K562 (cell line): ENCODE measurements around the gene SCTR. TPM values are rescaled to one million over a fixed set of nuclear protein-coding genes. Genes with fewer than 3 reads are reported as not detected.

Experiments
- ATAC-seq: fragments of 200-7000 bp; cut with Tn5 transposase; 3 replicates; pipeline ENCODE4 v1.9.1; 2020; ENCODE audit warnings: moderate library complexity
- BruUV-seq: library from RNA; stranded (reverse); fragments of 400-500 nt; replicated peaks from 2 replicates; lab custom pipeline; 2021; lab: Mats Ljungman, UMichigan
- CTCF ChIA-PET: fragments of 300-600 bp; formaldehyde crosslinking; extraction: SDS; loops from one replicate; lab custom pipeline; 2021; ENCODE audit warnings: low intra/inter-chr PET ratio; lab: Yijun Ruan, JAX
- POLR2A ChIA-PET: fragments of 300-600, 350-650 bp; sonication (Branson Sonifier 250); formaldehyde crosslinking; extraction: SDS; loops from one replicate; lab custom pipeline; 2021; ENCODE audit warnings: antibody characterized with exemption, inconsistent platforms; lab: Yijun Ruan, JAX
- DNase-seq, 4 experiments: peaks; one replicate each; pipeline versions ENCODE4 v3.0.0 to v3.0.0-alpha.2; 2011 to 2018; ENCODE audit warnings: low spot score in 3 of 4, mixed read lengths in 3 of 4; ENCODE audit errors: extremely low read depth in 1 of 4
- FAIRE-seq: peaks from 2 replicates; lab custom pipeline; 2011; peaks lifted over from hg19 to GRCh38; lab: Jason Lieb, UNC
- H2AFZ ChIP-seq: 2 replicates; pipeline ENCODE4 v1.6.0; 2011; ENCODE audit warnings: low read depth, low read length, control low read depth, inconsistent platforms
- H3K27ac ChIP-seq: fragments of 200-600 bp; 3 replicates; pipeline ENCODE4 v1.8.0; 2011; ENCODE audit warnings: low read depth, mild to moderate bottlenecking, control low read depth, inconsistent platforms, low read length, moderate library complexity, mixed read lengths; ENCODE audit errors: extremely low read depth
- H3K27me3 ChIP-seq, 2 experiments: fragments of 300-600 bp in 1 of 2; 2 replicates in 1 of 2; 3 replicates in 1 of 2; pipeline versions ENCODE4 v1.6.0 to v1.8.0; 2011; ENCODE audit warnings: inconsistent platforms in 2 of 2, low read length in 2 of 2, mild to moderate bottlenecking in 1 of 2, mixed read lengths in 1 of 2, moderate library complexity in 1 of 2; ENCODE audit not compliant: control insufficient read depth in 2 of 2, insufficient read depth in 2 of 2
- H3K36me3 ChIP-seq: fragments of 300-600 bp; 3 replicates; pipeline ENCODE4 v1.8.0; 2011; ENCODE audit warnings: mild to moderate bottlenecking, low read length, inconsistent platforms; ENCODE audit not compliant: control insufficient read depth, insufficient read depth
- H3K4me1 ChIP-seq, 2 experiments: fragments of 200-600 bp in 1 of 2; replicated peaks in 1 of 2; 2 replicates in 1 of 2; 3 replicates in 1 of 2; pipeline versions ENCODE4 v1.5.1 to v1.8.0; 2011; ENCODE audit warnings: inconsistent platforms in 2 of 2, low read length in 2 of 2, mild to moderate bottlenecking in 1 of 2, mixed read lengths in 1 of 2, moderate library complexity in 1 of 2; ENCODE audit not compliant: control insufficient read depth in 2 of 2, insufficient read depth in 2 of 2
- H3K4me2 ChIP-seq: 2 replicates; pipeline ENCODE4 v1.6.1; 2011; ENCODE audit warnings: low read length, control low read depth, inconsistent platforms, mixed read lengths; ENCODE audit not compliant: insufficient read depth
- H3K4me3 ChIP-seq: fragments of 200-600 bp; sonication (generic), shearing (Covaris generic); 2 replicates; pipeline ENCODE4 v1.5.1; 2016; ENCODE audit warnings: control low read depth, inconsistent platforms
- H3K79me2 ChIP-seq: fragments of 200-600 bp; 3 replicates; pipeline ENCODE4 v1.8.0; 2011; ENCODE audit warnings: low read length, inconsistent platforms; ENCODE audit not compliant: control insufficient read depth, insufficient read depth
- H3K9ac ChIP-seq, 2 experiments: 2 replicates each; pipeline versions ENCODE4 v1.6.0 to v1.6.1; 2011; ENCODE audit warnings: low read depth in 2 of 2, low read length in 2 of 2, control low read depth in 1 of 2, inconsistent platforms in 1 of 2, mild to moderate bottlenecking in 1 of 2, mixed read lengths in 1 of 2; ENCODE audit not compliant: insufficient read depth in 1 of 2
- H3K9me1 ChIP-seq: one replicate; pipeline ENCODE4 v1.6.0; 2011; ENCODE audit warnings: inconsistent platforms, mild to moderate bottlenecking, low read length, moderate library complexity; ENCODE audit not compliant: control insufficient read depth, insufficient read depth
- H3K9me3 ChIP-seq: replicated peaks from 2 replicates; pipeline ENCODE4 v1.5.1; 2011; ENCODE audit warnings: low read depth, low read length, inconsistent platforms; ENCODE audit not compliant: control insufficient read depth, insufficient read depth
- H4K20me1 ChIP-seq: replicated peaks from 2 replicates; pipeline ENCODE4 v1.6.1; 2011; ENCODE audit warnings: low read length, inconsistent platforms, mixed read lengths; ENCODE audit not compliant: control insufficient read depth, insufficient read depth
- HEY1 ChIP-seq: fragments of 250-450 bp; sonication (Bioruptor Pico); IDR thresholded peaks from 2 replicates; pipeline ENCODE4 v1.5.0; 2020; ENCODE audit warnings: mild to moderate bottlenecking, moderate library complexity, borderline replicate concordance
- L3MBTL2 ChIP-seq: fragments of 450-650 bp; IDR thresholded peaks from 2 replicates; pipeline ENCODE4 v1.6.1; 2016; ENCODE audit warnings: mild to moderate bottlenecking, moderate library complexity
- MCM5 ChIP-seq: fragments of 450-650 bp; IDR thresholded peaks from 2 replicates; pipeline ENCODE4 v1.6.1; 2016; ENCODE audit warnings: low read depth
- PRPF4 ChIP-seq: fragments of 200-400 bp; formaldehyde crosslinking; IDR thresholded peaks from one replicate; pipeline ENCODE4 v1.6.1; 2017; ENCODE audit warnings: low read length, low read depth, mild to moderate bottlenecking; ENCODE audit not compliant: insufficient read depth, poor library complexity, severe bottlenecking
- RBBP5 ChIP-seq: fragments of 200-600 bp; sonication (generic); IDR thresholded peaks from 2 replicates; pipeline ENCODE4 v1.6.1; 2012; ENCODE audit warnings: borderline replicate concordance, mild to moderate bottlenecking, low read length, control low read depth, inconsistent platforms; ENCODE audit not compliant: insufficient read depth, poor library complexity, severe bottlenecking
- XRCC5 ChIP-seq: fragments of 200-400 bp; formaldehyde crosslinking; IDR thresholded peaks from 2 replicates; pipeline ENCODE4 v1.6.1; 2017; ENCODE audit warnings: low read depth, mild to moderate bottlenecking, low read length
- ZFP30 ChIP-seq: fragments of 250-450 bp; sonication (Bioruptor Pico); IDR thresholded peaks from 2 replicates; pipeline ENCODE4 v1.8.0; 2022; ENCODE audit warnings: moderate library complexity, mild to moderate bottlenecking, inconsistent platforms, borderline replicate concordance
- ZNF143 ChIP-seq: sonication (generic); formaldehyde crosslinking; IDR thresholded peaks from 2 replicates; pipeline ENCODE4 v1.9.0; 2022; ENCODE audit warnings: mild to moderate bottlenecking, missing genetic modification reagents
- ZNF24 ChIP-seq: fragments of 450-650 bp; IDR thresholded peaks from 2 replicates; pipeline ENCODE4 v1.6.1; 2016
- ZNF644 ChIP-seq: fragments of 200-800 bp; sonication (Bioruptor generic); IDR thresholded peaks from 2 replicates; pipeline ENCODE4 v1.6.1; 2016; ENCODE audit warnings: low read depth, missing genetic modification characterization, missing compliant biosample characterization
- WGBS: fragments of 100-300 bp; shearing (Covaris generic); methylation state at CpG from one replicate; pipeline ENCODE4 v1.1.6; 2016; ENCODE audit warnings: low coverage, mixed read lengths; ENCODE audit not compliant: insufficient coverage; ENCODE audit errors: missing lambda C conversion rate; 5-methylcytosine and 5-hydroxymethylcytosine counted together
- in situ Hi-C: fragments of 300-500 bp; cut with MboI; formaldehyde crosslinking; loops from 4 replicates; pipeline ENCODE4 v1.15.0; 2018; ENCODE audit warnings: inconsistent platforms, mixed read lengths
- intact Hi-C: fragments of 100-400 bp; cut with micrococcal nuclease; formaldehyde crosslinking; loops from 2 replicates; pipeline ENCODE4 v1.14.2; 2022
- polyA plus RNA-seq, 8 experiments: library from polyadenylated mRNA; depleted of rRNA in 4 of 8; stranded (reverse) in 5 of 8; unstranded in 3 of 8; fragments of >200 nt; fragmentation: Nextera tagmentation in 2 of 8; fragmentation: Illumina TruSeq in 1 of 8; extraction: Ambion mirVana in 2 of 8; extraction: Trizol in 1 of 8; gene quantifications; 2 replicates each; pipeline versions ENCODE4 v1.2.1 to v1.2.3, GENCODE V29; 2011 to 2014; ENCODE audit warnings: inconsistent platforms in 1 of 8, missing spikeins in 1 of 8
- total RNA-seq, 7 experiments: library from RNA; depleted of rRNA in 6 of 7; stranded (reverse); fragments of >200 nt in 6 of 7; fragmentation: Illumina TruSeq in 2 of 7; extraction: Trizol in 2 of 7; gene quantifications; 2 replicates each; pipeline versions ENCODE4 v1.2.1 to v1.2.3, GENCODE V29; 2011 to 2021; ENCODE audit warnings: low replicate concordance in 1 of 7
- TF ChIP-seq, protein P1 (sequence below): sonication (generic); formaldehyde crosslinking; IDR thresholded peaks from 2 replicates; pipeline ENCODE4 v1.8.1; 2023; ENCODE audit warnings: mild to moderate bottlenecking, missing genetic modification reagents
- TF ChIP-seq, protein P2 (sequence below): fragments of 250-450 bp; sonication (Bioruptor Pico); IDR thresholded peaks from 2 replicates; pipeline ENCODE4 v1.5.0; 2022; ENCODE audit warnings: mild to moderate bottlenecking
- TF ChIP-seq, protein P3 (sequence below): fragments of 250-450 bp; sonication (Bioruptor Pico); IDR thresholded peaks from 2 replicates; pipeline ENCODE4 v1.8.0; 2021; ENCODE audit warnings: moderate library complexity, mild to moderate bottlenecking, inconsistent platforms

SCTR gene
- total and polyA plus RNA-seq, 9 of the 15 experiments (the other 6 are each of a cell fraction or from before 2014, with no cell fraction given) = not detected

DNA sequence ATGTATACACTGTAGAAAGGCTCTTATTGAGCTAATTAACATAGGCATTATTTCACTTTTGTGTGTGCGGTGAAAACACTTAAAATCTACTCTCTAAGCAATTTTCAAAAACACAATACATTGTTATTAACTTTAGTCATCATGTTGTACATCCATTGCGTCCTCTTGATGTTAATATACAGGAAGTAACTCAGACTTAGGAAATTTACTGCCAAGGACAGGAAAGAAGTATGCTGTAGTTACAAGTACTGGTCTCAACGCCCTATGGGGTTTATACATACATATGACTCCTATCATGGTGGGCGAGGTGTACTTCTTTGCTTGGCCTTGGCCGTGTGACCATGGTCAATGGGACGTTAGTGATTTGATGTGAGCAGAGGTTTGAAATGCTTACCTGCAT lies 15.5 kb downstream of the SCTR start:
- intact Hi-C loops (no loop called here), in situ Hi-C loops (no loop called here)
- no peaks in the 10 kb centered on the region for H4K20me1 ChIP-seq
- no peaks in the 10 kb centered on the region for H3K36me3 ChIP-seq
- no TSS peak for BruUV-seq
- no peak overlapping the region for H3K9ac ChIP-seq
- DNase-seq = no peak
- no peaks in the 10 kb centered on the region for H3K79me2 ChIP-seq
- H3K27me3 ChIP-seq = peaks cover 4 to 6% of the 10 kb centered on the region in 2 experiments; a peak in 2 of 5 replicates
- H3K4me2 ChIP-seq = no peak overlapping the region
- ATAC-seq = no peak
- POLR2A ChIA-PET = no interaction called here
- TF ChIP-seq, protein P1, sequence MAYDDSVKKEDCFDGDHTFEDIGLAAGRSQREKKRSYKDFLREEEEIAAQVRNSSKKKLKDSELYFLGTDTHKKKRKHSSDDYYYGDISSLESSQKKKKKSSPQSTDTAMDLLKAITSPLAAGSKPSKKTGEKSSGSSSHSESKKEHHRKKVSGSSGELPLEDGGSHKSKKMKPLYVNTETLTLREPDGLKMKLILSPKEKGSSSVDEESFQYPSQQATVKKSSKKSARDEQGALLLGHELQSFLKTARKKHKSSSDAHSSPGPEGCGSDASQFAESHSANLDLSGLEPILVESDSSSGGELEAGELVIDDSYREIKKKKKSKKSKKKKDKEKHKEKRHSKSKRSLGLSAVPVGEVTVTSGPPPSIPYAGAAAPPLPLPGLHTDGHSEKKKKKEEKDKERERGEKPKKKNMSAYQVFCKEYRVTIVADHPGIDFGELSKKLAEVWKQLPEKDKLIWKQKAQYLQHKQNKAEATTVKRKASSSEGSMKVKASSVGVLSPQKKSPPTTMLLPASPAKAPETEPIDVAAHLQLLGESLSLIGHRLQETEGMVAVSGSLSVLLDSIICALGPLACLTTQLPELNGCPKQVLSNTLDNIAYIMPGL = no peak
- TF ChIP-seq, protein P2, sequence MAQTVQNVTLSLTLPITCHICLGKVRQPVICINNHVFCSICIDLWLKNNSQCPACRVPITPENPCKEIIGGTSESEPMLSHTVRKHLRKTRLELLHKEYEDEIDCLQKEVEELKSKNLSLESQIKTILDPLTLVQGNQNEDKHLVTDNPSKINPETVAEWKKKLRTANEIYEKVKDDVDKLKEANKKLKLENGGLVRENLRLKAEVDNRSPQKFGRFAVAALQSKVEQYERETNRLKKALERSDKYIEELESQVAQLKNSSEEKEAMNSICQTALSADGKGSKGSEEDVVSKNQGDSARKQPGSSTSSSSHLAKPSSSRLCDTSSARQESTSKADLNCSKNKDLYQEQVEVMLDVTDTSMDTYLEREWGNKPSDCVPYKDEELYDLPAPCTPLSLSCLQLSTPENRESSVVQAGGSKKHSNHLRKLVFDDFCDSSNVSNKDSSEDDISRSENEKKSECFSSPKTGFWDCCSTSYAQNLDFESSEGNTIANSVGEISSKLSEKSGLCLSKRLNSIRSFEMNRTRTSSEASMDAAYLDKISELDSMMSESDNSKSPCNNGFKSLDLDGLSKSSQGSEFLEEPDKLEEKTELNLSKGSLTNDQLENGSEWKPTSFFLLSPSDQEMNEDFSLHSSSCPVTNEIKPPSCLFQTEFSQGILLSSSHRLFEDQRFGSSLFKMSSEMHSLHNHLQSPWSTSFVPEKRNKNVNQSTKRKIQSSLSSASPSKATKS = no peak
- no peak for TF ChIP-seq XRCC5
- no peak for TF ChIP-seq MCM5
- no peak for TF ChIP-seq ZNF24
- no peak for TF ChIP-seq ZFP30 (CRISPR knock-in tag)
- TF ChIP-seq RBBP5 = no peak
- TF ChIP-seq, protein P3, sequence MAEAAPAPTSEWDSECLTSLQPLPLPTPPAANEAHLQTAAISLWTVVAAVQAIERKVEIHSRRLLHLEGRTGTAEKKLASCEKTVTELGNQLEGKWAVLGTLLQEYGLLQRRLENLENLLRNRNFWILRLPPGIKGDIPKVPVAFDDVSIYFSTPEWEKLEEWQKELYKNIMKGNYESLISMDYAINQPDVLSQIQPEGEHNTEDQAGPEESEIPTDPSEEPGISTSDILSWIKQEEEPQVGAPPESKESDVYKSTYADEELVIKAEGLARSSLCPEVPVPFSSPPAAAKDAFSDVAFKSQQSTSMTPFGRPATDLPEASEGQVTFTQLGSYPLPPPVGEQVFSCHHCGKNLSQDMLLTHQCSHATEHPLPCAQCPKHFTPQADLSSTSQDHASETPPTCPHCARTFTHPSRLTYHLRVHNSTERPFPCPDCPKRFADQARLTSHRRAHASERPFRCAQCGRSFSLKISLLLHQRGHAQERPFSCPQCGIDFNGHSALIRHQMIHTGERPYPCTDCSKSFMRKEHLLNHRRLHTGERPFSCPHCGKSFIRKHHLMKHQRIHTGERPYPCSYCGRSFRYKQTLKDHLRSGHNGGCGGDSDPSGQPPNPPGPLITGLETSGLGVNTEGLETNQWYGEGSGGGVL (CRISPR knock-in tag) = no peak
- no peak for TF ChIP-seq L3MBTL2
- no peak for TF ChIP-seq HEY1
- TF ChIP-seq PRPF4 = no peak
- TF ChIP-seq ZNF143 (CRISPR knock-in tag) = no peak
- TF ChIP-seq ZNF644 (tag) = no peak
- H3K4me3 ChIP-seq = no peak overlapping the region
- CTCF ChIA-PET = no interaction called here
- no peaks in the 10 kb centered on the region for H3K9me3 ChIP-seq
- H3K4me1 ChIP-seq = no peaks in the 10 kb centered on the region
- no peak for FAIRE-seq
- 4% methylated on average over 6 of the region's 6 CpGs for WGBS
- no peak overlapping the region for H3K27ac ChIP-seq
- H2AFZ ChIP-seq = no peak overlapping the region
- H3K9me1 ChIP-seq = no peaks in the 10 kb centered on the region
